GM21825 (cell line): Measurements from ENCODE around the gene PLEKHA6.
"Not testable (repeated sequence)": the region's sequence is repeated elsewhere in the genome, so short reads cannot be mapped to it uniquely, and the experiment has no call there.

Experiments
- ATAC-seq: cut with Tn5 transposase; IDR thresholded peaks from one replicate; pipeline ENCODE4 v1.9.1; 2021; ENCODE audit warnings: mild to moderate bottlenecking, moderate library complexity; ENCODE audit not compliant: unreplicated experiment

Gene PLEKHA6

GRCh38 chr1:204314893-204315658, 44.7 kb downstream of the PLEKHA6 start:
- no peak for ATAC-seq

DNA sequence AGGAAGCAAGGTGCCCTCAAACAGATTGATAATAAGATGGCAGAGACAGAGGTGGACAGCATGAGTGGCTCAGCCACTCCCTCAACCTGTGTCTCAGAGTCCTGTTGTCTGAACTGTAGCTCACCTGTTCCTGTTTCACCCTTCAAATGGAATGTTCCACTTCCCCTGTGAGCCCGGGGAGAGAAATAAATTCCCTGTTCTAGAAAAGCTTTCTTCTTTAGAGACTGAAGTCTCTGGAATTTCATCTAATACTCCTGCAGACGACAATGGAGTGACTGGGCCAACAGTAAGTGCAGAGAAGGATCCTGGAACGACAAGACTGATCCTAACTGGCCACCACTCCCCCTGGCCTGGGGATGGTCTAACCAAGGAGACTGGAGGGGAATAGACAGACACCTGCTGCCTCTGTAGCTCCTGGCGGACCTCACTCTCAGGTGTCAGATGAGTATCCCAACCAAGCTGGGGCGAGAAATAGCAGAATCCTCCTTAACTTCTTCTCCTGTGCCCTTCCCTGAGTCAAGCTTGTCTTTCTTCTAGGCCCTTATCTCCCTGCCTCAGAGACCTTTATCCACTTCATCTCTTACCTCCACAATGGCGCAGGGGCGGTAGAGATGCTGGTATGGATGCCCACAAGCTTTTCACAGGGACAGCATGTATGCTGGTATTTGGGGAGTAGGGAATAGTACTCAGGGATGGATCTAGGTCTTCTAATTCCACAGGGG, 45.4 kb downstream of the PLEKHA6 start:
- no peak for ATAC-seq

DNA sequence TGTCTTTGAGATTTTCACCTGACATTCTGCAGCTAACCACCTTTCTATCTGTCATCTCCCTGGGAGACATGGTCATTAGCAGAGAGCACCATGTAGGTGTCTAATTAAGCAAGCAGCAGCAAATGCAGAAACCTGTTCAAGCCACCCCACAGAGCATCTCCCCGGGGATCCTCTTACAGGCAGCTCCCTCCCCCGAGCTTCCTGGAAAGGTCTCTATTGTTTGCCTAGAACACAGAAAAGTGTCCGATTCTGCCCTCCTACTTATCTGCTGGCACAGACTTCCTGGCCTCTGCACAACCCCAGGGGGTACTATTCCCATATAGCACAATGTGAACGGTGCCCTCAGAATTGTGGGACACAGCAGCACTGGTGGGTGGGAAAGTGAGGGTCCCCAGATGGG, 46.1 kb downstream of the PLEKHA6 start:
- no peak for ATAC-seq

- not testable (repeated sequence) for ATAC-seq
These were observed 48.8 kb downstream of the PLEKHA6 start for GRCh38 chr1:204310970-204311369.

DNA sequence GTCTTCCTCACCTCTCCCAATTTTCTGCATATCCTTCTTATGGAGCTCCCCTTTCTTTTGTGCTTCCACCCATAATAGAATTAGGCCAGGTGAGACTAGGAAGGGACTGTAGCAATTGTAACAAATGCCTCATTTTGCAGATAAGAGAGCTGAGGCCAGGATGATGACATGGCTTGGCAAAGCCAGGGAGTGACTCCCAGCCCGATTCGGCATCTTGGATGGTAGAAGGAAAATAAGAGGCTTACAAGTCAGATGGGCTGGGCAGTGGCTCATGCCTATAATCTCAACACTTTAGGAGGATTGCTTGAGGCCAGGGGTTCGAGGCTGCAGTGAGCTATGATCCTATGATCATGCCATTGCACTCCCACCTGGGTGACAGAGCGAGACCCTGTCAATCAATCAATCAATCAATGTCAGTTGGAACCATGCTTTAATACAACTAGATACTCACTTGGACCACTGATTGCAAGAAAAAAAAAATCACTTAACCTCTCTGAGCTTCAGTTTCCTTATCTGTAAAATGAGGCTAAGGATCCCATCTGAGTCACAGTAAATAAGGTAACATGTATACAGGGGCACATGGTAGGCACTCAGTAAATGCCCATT, 51.6 kb downstream of the PLEKHA6 start:
- no peak for ATAC-seq

GRCh38 chr1:204307334-204307883, 52.3 kb downstream of the PLEKHA6 start:
- no peak for ATAC-seq

DNA sequence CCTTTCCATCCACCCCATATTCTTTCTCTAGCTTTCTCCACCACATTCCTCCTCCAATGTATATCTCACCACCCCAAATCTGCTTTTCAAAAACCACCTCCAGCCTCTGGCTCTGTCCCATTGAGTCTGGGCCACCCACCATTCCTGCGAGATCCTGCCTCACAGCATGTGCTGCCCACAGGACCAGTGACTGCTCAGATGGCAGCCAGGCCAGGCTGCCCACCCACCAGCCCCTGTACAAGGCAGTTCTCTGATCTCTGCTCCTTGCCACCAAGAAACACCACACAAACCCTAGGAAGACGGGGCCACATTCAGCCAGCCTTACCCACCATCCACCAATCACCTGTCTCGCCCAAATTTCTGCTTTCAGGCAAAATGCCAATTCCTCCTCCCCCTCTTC, 53.7 kb downstream of the PLEKHA6 start:
- ATAC-seq, result no peak

DNA sequence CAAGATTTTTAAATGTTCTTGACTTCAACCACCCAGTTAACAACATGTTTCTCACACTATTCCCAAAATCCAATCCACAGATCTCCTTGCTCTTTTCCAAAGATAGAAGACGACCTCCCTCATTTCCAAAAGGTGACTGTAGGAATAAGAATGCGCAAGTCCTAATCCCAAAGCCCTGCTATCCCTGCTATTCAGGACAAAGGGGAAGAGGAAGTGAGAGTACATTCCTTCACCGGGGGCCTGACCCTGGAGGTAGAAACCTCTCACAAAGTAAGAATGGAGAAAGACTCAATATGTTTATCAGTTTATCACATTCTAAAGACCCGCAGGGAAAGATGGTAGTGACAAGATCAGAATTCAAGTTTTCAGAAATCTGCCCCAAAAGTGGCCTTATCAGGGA, 55.7 kb downstream of the PLEKHA6 start:
- no peak for ATAC-seq

- no peak for ATAC-seq
These were observed 57.0 kb downstream of the PLEKHA6 start for GRCh38 chr1:204302769-204303168.

GRCh38 chr1:204301171-204301957, 58.4 kb downstream of the PLEKHA6 start:
- ATAC-seq, result no peak

- ATAC-seq, result no peak
These were observed 59.8 kb downstream of the PLEKHA6 start for GRCh38 chr1:204299814-204300365.

DNA sequence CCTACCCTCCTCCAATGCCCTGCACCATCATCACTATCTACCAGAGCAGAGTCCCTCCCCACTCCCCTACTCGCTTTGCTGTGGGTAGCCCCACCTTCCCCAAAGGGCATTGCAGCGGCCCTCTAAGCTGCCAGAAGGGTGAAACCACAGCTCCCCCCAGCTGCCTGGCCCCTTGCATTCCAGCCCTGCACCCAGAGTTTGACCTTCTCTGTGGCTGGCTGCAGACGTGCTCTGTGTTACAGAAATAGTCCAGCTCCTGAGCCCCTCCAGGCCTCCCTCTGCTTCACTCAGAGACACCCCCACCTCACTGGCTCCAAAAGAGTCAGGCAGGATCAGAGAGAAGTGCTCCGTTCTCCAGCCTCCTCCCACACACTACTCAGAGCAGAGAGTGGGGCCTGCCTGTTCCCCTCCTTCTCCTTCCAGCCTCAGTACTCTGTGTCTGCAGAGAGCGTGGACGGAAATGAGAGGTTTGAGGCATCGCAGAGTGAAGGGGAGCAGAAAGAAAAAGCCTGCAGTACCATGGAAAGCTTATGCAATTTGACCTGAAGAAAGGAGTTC, 63.2 kb downstream of the PLEKHA6 start:
- no peak for ATAC-seq

GRCh38 chr1:204295671-204296070, 64.1 kb downstream of the PLEKHA6 start:
- no peak for ATAC-seq

GRCh38 chr1:204294357-204294756, 65.4 kb downstream of the PLEKHA6 start:
- no peak for ATAC-seq

GRCh38 chr1:204293605-204294337, 66.0 kb downstream of the PLEKHA6 start:
- no peak for ATAC-seq

- no peak for ATAC-seq
These were observed 67.0 kb downstream of the PLEKHA6 start for GRCh38 chr1:204292740-204293139.

GRCh38 chr1:204289280-204289679, 70.4 kb downstream of the PLEKHA6 start:
- ATAC-seq, result no peak

DNA sequence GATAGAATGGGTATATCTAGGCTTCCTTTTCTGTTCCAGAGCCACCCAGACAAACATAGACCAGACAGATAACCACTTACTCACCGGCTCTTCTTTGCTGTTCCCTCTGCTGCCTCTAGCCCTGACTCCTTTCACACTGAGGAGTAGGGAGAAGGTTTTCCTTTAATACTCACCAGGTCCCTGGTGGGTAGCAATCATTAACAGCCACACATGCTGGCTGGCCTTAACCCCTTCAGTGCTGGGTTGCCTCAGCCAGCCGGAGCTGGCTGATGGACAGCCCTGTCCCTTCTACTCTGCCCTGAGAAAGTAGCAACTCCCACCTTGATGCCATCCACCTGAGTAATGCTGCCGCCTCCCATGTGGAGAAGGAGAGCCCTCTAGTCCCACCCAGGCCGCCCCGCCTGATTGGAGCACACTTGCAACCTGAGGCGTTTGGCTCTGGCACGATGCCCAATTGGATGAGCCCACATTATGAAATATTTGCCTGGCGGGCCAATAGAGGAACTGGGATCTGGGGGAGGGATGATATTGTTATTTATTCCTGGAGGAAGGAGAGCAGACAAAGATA, 71.6 kb downstream of the PLEKHA6 start:
- no peak for ATAC-seq

DNA sequence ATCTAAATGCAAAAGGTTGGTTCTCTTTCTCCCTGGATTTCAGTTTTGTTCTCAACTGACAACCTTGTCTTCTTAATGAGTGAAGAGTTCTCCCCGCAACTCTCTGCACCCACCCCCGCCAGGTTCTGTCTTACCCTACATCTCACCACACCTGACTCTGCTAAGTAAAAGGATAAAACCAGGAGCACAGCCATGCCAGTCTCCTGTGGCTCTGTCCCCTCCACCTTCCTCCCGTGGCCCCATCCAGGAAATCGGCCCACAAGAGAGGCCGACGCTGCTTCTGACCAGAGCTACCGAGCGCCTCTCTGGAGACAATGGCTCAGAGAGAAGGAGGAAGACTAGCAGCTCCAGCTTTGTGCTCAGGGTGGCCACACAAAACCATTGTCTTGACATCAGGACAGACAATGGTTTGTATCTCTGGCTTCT, 72.2 kb downstream of the PLEKHA6 start:
- no peak for ATAC-seq
